ENCODE measurements around the gene PTX4.

Gene PTX4

GRCh38 chr16:1464894-1465566, 23.7 kb downstream of the PTX4 start:
- H3K27ac ChIP-seq (ENCODE audit: low read length) = no peak overlapping the region
- H4K20me1 ChIP-seq (ENCODE audit: insufficient read depth, low read length) = no peaks in the 10 kb centered on the region
- no peak overlapping the region for H3K9ac ChIP-seq (ENCODE audit: low read length)
- no peak for DNase-seq
- no peaks in the 10 kb centered on the region for H3K4me1 ChIP-seq (ENCODE audit: low read length)
- no peak for TF ChIP-seq CTCF (IDR thresholded peaks at IDR 0.05; ENCODE audit: low read length)
- no peaks in the 10 kb centered on the region for H3K27me3 ChIP-seq (replicated peaks; ENCODE audit: insufficient read depth, low read length)
- H3K4me2 ChIP-seq (ENCODE audit: low read depth, low read length) = no peak overlapping the region
- peaks cover 34% of the 10 kb centered on the region for H3K79me2 ChIP-seq (ENCODE audit: low read length)
- no peaks in the 10 kb centered on the region for H3F3A ChIP-seq (ENCODE audit: insufficient read depth, low read length)
- no peaks in the 10 kb centered on the region for H3K9me2 ChIP-seq (replicated peaks; ENCODE audit: insufficient read depth, low read length)
- H3K4me3 ChIP-seq (ENCODE audit: low read length) = no peak overlapping the region
- H3K36me3 ChIP-seq (replicated peaks; ENCODE audit: insufficient read depth, low read length) = no peaks in the 10 kb centered on the region
- no peak overlapping the region for H2AFZ ChIP-seq (ENCODE audit: low read length)
- H3K9me3 ChIP-seq (replicated peaks; ENCODE audit: insufficient read depth, low read length) = no peaks in the 10 kb centered on the region

- no peak overlapping the region for H3K4me3 ChIP-seq (ENCODE audit: low read length)
- no peak overlapping the region for H3K9ac ChIP-seq (ENCODE audit: low read length)
- no peaks in the 10 kb centered on the region for H4K20me1 ChIP-seq (ENCODE audit: insufficient read depth, low read length)
- no peak overlapping the region for H2AFZ ChIP-seq (ENCODE audit: low read length)
- H3K9me3 ChIP-seq (replicated peaks; ENCODE audit: insufficient read depth, low read length) = no peaks in the 10 kb centered on the region
- no peaks in the 10 kb centered on the region for H3K36me3 ChIP-seq (replicated peaks; ENCODE audit: insufficient read depth, low read length)
- no peaks in the 10 kb centered on the region for H3K27me3 ChIP-seq (replicated peaks; ENCODE audit: insufficient read depth, low read length)
- TF ChIP-seq CTCF (IDR thresholded peaks at IDR 0.05; ENCODE audit: low read length) (no peak), EZH2 (optimal IDR thresholded peaks at IDR 0.05; ENCODE audit: low read depth, low read length) (no peak), EZH2phosphoT487 (IDR thresholded peaks at IDR 0.05; ENCODE audit: low read length) (no peak)
- peaks cover 28% of the 10 kb centered on the region for H3K79me2 ChIP-seq (ENCODE audit: low read length)
- H3K4me1 ChIP-seq (ENCODE audit: low read length) = no peaks in the 10 kb centered on the region
- H3F3A ChIP-seq (ENCODE audit: insufficient read depth, low read length) = no peaks in the 10 kb centered on the region
- no peaks in the 10 kb centered on the region for H3K9me2 ChIP-seq (replicated peaks; ENCODE audit: insufficient read depth, low read length)
- no peak overlapping the region for H3K27ac ChIP-seq (ENCODE audit: low read length)
- no peak overlapping the region for H3K4me2 ChIP-seq (ENCODE audit: low read depth, low read length)
- no peak for DNase-seq
Measured at GRCh38 chr16:1464196-1464893, 24.4 kb downstream of the PTX4 start.

GRCh38 chr16:1461146-1461545, 27.6 kb downstream of the PTX4 start:
- Histone ChIP-seq H3K4me2 (ENCODE audit: low read depth, low read length) (no peak overlapping the region), H3K27ac (ENCODE audit: low read length) (no peak overlapping the region), H2AFZ (ENCODE audit: low read length) (no peak overlapping the region), H3K4me1 (ENCODE audit: low read length) (no peaks in the 10 kb centered on the region), H3K9me3 (replicated peaks; ENCODE audit: insufficient read depth, low read length) (no peaks in the 10 kb centered on the region), H4K20me1 (ENCODE audit: insufficient read depth, low read length) (no peaks in the 10 kb centered on the region), H3K9me2 (replicated peaks; ENCODE audit: insufficient read depth, low read length) (no peaks in the 10 kb centered on the region), H3K4me3 (ENCODE audit: low read length) (no peak overlapping the region), H3K36me3 (replicated peaks; ENCODE audit: insufficient read depth, low read length) (no peaks in the 10 kb centered on the region), H3K79me2 (ENCODE audit: low read length) (peaks cover 6% of the 10 kb centered on the region; the same call in 1 of the 2 replicates), H3F3A (ENCODE audit: insufficient read depth, low read length) (no peaks in the 10 kb centered on the region), H3K27me3 (replicated peaks; ENCODE audit: insufficient read depth, low read length) (no peaks in the 10 kb centered on the region), H3K9ac (ENCODE audit: low read length) (no peak overlapping the region)
- TF ChIP-seq EZH2 (optimal IDR thresholded peaks at IDR 0.05; ENCODE audit: low read depth, low read length) = no peak
- TF ChIP-seq CTCF (IDR thresholded peaks at IDR 0.05; ENCODE audit: low read length) = no peak
- TF ChIP-seq EZH2phosphoT487 (IDR thresholded peaks at IDR 0.05; ENCODE audit: low read length) = no peak
- DNase-seq = no peak

All from MM.1S (cell line).